ENCODE measurements around the gene CRB1. TPM values are rescaled to one million over a fixed set of nuclear protein-coding genes. Genes with fewer than 3 reads are reported as not detected.

CRB1 gene
- polyA plus RNA-seq, 3 donors: not detected

DNA sequence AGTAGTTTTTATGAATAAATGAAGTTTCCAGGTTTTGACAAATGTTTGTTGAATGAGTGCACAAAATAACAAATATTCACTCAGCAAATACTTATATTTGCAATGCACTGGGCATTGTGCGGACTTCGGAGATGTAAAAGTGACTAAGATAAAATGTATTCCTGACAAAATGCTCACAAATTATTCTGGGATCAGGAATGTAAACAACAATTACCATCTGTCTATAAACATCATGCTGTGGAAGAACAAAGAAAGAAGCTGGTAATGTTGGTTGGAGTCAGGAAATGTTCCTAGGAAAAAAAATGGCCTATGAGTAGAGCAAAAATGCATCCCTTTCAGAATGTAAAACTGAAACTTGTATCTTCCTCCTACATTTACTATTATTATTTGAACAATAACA is 68.5 kb downstream of the CRB1 start:
- Mint-ChIP-seq H3K27me3 (ENCODE audit: low read depth in 3 of 3) (peaks cover 0 to 3% (median 2%) of the 10 kb centered on the region in 3 donors), H3K4me1 (no peaks in the 10 kb centered on the region), H3K9me3 (peaks cover 0 to 2% (median 0%) of the 10 kb centered on the region in 7 donors), H3K27ac (no peak overlapping the region), H3K4me3 (no peak overlapping the region), H3K36me3 (no peaks in the 10 kb centered on the region)
- H3K4me3 ChIP-seq (replicated peaks in 1 of 3; ENCODE audit: low read depth in 2 of 3, low read length in 3 of 3): no peak overlapping the region
- no peak overlapping the region for H3K4me2 ChIP-seq (replicated peaks; ENCODE audit: extremely low read depth, low read length, poor library complexity, severe bottlenecking)
- intact Hi-C loops (cut with micrococcal nuclease): no loop called here
- DNase-seq: no peak
- H3K4me1 ChIP-seq (ENCODE audit: control insufficient read depth in 1 of 2, insufficient read depth in 2 of 2, low read length in 2 of 2): no peaks in the 10 kb centered on the region
- no peaks in the 10 kb centered on the region for H3K36me3 ChIP-seq (replicated peaks in 1 of 2; ENCODE audit: control insufficient read depth in 1 of 2, insufficient read depth in 2 of 2, low read length in 2 of 2)
- no peak overlapping the region for H3K9ac ChIP-seq (ENCODE audit: insufficient read depth, low read length, poor library complexity, severe bottlenecking)
- TF ChIP-seq, protein P1, sequence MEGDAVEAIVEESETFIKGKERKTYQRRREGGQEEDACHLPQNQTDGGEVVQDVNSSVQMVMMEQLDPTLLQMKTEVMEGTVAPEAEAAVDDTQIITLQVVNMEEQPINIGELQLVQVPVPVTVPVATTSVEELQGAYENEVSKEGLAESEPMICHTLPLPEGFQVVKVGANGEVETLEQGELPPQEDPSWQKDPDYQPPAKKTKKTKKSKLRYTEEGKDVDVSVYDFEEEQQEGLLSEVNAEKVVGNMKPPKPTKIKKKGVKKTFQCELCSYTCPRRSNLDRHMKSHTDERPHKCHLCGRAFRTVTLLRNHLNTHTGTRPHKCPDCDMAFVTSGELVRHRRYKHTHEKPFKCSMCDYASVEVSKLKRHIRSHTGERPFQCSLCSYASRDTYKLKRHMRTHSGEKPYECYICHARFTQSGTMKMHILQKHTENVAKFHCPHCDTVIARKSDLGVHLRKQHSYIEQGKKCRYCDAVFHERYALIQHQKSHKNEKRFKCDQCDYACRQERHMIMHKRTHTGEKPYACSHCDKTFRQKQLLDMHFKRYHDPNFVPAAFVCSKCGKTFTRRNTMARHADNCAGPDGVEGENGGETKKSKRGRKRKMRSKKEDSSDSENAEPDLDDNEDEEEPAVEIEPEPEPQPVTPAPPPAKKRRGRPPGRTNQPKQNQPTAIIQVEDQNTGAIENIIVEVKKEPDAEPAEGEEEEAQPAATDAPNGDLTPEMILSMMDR (IDR thresholded peaks at IDR 0.05): no peak
- H3K27ac ChIP-seq (ENCODE audit: low read depth in 1 of 2, low read length in 2 of 2): no peak overlapping the region
- H3K27me3 ChIP-seq (ENCODE audit: control insufficient read depth in 2 of 2, insufficient read depth in 2 of 2, low read length in 2 of 2): no peaks in the 10 kb centered on the region
- no peaks in the 10 kb centered on the region for H3K79me2 ChIP-seq (ENCODE audit: insufficient read depth, low read length)
- no CpG with 5 or more reads among the region's 2 CpGs for WGBS (ENCODE audit: insufficient coverage)
- H3K9me3 ChIP-seq (replicated peaks in 1 of 2; ENCODE audit: control insufficient read depth in 1 of 2, insufficient read depth in 1 of 2, low read length in 2 of 2): no peaks in the 10 kb centered on the region
- H2AFZ ChIP-seq (ENCODE audit: insufficient read depth, low read depth, low read length, poor library complexity, severe bottlenecking): no peak overlapping the region
- H4K20me1 ChIP-seq (ENCODE audit: insufficient read depth, low read length): no peaks in the 10 kb centered on the region

DNA sequence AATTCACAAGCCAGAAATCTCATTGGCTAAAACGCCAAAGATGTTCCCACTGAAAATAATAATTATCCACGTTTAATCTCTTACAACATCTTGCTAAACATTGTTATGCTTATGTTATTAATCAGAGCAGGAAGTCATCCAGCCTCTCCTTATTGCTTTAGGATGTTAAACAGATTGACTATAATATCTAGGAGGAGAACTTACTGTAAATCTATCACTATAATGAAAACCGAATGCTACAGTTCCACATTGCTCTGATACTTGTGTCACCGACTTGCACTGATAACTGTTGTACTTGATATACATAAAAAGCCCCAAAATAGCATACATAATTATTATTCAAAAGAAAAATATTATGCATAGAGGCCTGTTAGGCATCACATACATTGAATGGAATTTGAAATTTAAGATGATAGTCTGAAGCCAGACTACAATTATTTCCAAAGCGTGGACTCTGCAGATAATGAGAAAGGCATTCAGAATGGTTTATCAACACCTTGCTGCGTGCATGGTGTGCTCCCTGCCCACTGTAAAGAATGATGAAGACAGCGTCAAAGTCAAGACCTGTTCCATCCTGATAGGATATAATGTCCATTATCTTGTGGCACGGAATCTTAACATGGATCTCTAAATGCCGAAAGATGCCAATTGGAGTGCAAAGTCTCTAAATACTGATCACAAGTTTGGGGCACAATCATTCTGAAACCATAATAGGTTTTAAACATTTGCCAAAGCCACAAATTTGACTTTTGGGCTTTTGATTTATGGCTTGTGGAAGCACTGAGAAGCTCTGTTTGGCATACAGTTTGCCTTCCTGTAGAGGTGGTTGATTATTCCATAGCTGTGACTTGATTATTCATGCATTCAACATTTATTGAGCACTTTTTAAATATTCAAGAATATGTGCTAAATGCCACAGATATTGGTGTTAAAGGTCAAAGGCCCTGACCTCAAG is 71.3 kb downstream of the CRB1 start:
- H3K36me3 Mint-ChIP-seq: no peaks in the 10 kb centered on the region

More for the DNA sequence above, 71.3 kb downstream of the CRB1 start:
- H3K4me1 Mint-ChIP-seq: peaks cover 4% of the 10 kb centered on the region
- Histone ChIP-seq H3K4me3 (replicated peaks in 1 of 3; ENCODE audit: low read depth in 2 of 3, low read length in 3 of 3) (no peak overlapping the region), H3K9ac (ENCODE audit: insufficient read depth, low read length, poor library complexity, severe bottlenecking) (no peak overlapping the region), H3K79me2 (ENCODE audit: insufficient read depth, low read length) (no peaks in the 10 kb centered on the region), H4K20me1 (ENCODE audit: insufficient read depth, low read length) (no peaks in the 10 kb centered on the region), H3K27ac (ENCODE audit: low read depth in 1 of 2, low read length in 2 of 2) (no peak overlapping the region), H3K36me3 (replicated peaks in 1 of 2; ENCODE audit: control insufficient read depth in 1 of 2, insufficient read depth in 2 of 2, low read length in 2 of 2) (no peaks in the 10 kb centered on the region), H3K9me3 (replicated peaks in 1 of 2; ENCODE audit: control insufficient read depth in 1 of 2, insufficient read depth in 1 of 2, low read length in 2 of 2) (no peaks in the 10 kb centered on the region), H3K4me1 (ENCODE audit: control insufficient read depth in 1 of 2, insufficient read depth in 2 of 2, low read length in 2 of 2) (no peaks in the 10 kb centered on the region), H3K4me2 (replicated peaks; ENCODE audit: extremely low read depth, low read length, poor library complexity, severe bottlenecking) (no peak overlapping the region), H2AFZ (ENCODE audit: insufficient read depth, low read depth, low read length, poor library complexity, severe bottlenecking) (no peak overlapping the region), H3K27me3 (ENCODE audit: control insufficient read depth in 2 of 2, insufficient read depth in 2 of 2, low read length in 2 of 2) (no peaks in the 10 kb centered on the region)
- H3K27me3 Mint-ChIP-seq (ENCODE audit: low read depth in 3 of 3): peaks cover 0 to 3% (median 2%) of the 10 kb centered on the region in 3 donors
- 62% methylated on average over 5 of the region's 9 CpGs for WGBS (ENCODE audit: insufficient coverage)
- intact Hi-C loops (cut with micrococcal nuclease): no loop called here
- TF ChIP-seq, protein P1 (IDR thresholded peaks at IDR 0.05): no peak
- no peak for DNase-seq
- peaks cover 0 to 2% (median 0%) of the 10 kb centered on the region in 7 donors for H3K9me3 Mint-ChIP-seq
- H3K4me3 Mint-ChIP-seq: no peak overlapping the region
- H3K27ac Mint-ChIP-seq: no peak overlapping the region

Data from CD14-positive monocyte (primary cell).